DMS 273 treated with DMSO at 0.1 percent for 48 hours (cell line): ENCODE data around the gene LLGL2.

Source experiments
- DNase-seq: peaks from one replicate; lab custom pipeline; 2025; lab: John Stamatoyannopoulos, UW

LLGL2 gene

DNA sequence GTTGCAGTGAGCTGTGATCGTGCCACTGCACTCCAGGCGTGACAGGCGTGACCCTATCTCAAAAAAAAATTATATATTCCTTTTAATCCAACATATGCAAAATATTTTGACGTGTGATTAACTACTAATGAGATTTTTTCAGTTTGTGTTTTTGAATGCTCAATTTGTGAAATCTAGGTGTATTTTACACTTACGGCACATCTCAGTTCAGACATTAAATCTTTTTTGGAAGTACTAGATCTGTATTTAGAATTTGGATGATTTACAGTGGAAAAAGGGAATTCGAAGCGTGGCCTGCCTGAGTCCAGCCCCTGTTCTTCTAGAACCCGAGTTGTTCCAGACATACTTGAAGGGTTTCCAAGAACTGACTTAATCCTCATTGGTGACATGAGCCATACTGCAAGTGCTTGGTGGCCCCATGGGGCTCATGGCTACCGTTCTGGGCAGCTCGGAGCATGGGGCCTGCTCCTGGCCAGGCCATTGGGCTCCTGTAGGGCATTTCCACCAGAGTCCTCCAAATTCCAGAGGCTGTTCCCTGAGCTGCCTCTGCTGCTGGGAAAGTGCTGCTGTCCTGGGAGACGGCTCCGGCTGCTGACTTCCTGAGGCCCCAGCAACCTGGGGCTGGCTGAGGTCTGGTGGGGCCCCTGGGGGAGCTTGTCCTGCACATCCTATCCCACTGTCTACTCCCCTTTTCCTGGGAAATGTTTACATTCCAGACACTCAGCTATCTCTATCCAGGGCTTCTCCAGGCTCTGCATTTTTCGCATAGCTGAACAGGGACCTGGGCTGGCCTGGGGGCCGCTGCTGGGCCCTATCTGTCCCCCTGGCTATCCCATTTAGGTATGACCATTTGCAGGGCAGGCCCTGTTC, 27.2 kb downstream of the LLGL2 start:
- no peak for DNase-seq

DNA sequence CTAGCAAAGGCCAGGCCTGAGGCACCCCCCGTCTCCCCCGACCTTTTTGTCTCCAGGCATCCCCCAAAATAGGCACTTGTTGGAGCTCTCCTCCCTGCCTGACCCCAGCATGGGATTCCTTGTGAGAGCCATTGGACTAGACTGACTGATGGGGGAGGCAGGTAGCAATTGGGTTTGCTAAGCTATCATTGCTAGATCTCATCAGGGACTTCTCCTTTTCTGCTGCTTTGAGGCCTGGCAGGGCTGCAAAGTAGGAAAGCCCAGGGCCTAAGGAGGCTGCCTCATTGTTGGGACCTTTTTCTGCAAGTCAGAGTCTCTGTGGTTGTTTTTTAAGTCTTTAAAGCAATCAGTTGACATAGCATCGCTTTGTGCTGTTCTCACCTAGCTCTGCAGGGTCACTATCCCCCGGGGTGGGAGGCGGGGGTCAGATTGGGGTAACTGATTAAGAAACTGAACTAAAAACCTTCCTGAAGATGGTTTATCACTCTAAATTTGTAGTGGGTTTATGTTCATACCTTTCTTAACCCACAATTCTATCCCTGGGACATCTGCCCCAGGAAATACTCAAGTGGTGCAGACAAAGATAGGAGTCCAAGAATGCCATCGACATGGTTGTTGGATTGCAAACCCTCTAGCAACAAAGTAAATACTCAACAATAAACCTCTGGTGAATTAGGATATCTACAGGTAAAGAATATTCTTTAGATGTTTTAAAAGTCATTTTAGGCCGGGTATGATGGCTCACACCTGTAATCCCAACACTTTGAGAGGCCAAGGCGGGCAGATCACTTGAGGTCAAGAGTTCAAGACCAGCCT, 28.0 kb downstream of the LLGL2 start:
- no peak for DNase-seq

DNA sequence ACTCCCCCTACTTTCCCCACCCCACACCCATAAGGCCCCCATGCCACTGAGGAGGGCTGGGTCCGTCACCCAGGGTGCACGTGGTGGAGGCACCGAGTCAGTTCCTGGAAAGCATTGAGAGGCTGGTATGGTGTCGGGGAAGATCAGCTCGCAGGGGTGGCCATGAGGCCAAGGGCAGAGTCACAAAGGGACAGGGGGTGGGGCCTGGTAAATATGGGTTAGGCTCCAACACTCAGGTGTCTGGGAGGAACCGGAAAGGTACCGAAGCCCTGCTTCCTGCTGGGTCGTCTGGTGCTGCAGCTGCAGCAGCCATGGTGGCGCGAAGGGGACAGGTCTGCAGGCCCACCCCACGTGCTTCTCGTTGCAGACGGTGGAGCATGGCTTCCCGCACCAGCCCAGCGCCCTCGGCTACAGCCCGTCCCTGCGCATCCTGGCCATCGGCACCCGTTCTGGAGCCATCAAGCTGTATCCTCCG, 30.2 kb downstream of the LLGL2 start:
- DNase-seq, result no peak

DNA sequence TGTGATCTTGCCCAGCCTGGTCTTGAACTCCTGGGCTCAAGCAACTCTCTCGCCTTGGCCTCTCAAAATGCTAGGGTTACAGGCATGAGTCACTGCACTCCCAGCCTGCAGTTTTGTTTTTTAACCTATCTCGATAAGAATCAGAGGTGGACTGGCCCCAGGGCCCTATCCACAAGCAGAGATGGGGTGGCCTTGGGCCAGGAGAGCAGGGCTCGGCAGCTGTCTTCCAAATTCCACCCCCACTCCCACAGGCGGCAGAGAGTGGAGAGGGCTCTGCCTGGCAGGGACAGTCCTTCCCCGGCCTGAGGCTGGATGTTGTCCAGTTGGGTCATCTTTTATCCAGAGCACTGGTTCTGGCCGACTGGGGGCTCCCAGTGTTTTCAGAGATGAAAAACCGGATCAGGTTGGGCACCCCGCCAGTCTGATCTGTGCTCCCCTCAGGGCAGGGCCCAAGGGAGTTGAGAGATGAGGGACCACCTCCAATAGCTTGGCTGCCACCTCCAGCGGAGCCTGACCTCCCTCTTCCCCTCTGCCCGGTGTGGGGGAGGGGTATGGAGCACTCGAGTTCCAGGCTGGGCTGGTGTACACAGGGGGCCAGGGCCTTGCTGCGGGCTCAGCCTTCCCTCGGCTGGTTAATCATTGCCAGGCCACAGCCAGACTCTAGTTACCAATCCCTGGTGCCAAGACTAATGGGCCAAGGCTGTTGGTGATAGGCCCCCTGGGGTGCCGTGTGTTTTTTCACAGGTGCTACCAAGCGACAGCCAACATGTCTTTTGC, 31.8 kb downstream of the LLGL2 start:
- DNase-seq, result peak; percentile 79

DNA sequence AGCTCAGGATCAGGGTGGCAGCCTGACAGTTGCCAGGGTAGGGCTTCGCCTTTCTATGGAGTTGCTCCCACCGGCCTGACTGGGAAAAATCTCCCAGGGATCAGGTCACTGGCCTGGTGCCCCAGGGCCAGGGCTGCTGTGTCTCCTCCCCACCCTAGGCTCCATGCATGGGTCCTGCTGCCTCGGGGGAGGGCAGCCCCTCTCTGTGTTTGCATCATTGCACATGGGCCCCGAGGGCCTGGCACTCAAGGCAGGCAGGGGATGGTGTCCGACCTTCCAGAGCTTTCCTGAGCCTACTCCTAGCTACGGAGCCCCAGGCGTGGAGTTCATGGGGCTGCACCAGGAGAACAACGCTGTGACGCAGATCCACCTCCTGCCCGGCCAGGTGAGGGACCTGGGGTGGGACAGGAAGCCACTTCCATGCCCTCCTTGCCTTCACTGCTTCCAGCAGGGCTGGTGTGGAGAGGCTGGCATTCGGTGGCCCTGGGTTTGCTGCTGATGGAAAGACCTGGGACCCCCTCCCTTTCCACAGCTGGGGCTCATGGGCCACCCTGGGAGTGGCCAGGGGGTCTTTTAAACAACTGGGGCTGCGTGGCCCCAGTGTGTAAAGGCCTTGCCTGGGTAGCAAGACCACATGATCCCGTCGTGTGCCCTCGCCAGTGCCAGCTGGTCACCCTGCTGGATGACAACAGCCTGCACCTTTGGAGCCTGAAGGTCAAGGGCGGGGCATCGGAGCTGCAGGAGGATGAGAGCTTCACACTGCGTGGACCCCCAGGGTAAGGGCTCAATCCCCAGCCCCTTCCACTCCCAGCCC, 32.6 kb downstream of the LLGL2 start:
- DNase-seq, result no peak

DNA sequence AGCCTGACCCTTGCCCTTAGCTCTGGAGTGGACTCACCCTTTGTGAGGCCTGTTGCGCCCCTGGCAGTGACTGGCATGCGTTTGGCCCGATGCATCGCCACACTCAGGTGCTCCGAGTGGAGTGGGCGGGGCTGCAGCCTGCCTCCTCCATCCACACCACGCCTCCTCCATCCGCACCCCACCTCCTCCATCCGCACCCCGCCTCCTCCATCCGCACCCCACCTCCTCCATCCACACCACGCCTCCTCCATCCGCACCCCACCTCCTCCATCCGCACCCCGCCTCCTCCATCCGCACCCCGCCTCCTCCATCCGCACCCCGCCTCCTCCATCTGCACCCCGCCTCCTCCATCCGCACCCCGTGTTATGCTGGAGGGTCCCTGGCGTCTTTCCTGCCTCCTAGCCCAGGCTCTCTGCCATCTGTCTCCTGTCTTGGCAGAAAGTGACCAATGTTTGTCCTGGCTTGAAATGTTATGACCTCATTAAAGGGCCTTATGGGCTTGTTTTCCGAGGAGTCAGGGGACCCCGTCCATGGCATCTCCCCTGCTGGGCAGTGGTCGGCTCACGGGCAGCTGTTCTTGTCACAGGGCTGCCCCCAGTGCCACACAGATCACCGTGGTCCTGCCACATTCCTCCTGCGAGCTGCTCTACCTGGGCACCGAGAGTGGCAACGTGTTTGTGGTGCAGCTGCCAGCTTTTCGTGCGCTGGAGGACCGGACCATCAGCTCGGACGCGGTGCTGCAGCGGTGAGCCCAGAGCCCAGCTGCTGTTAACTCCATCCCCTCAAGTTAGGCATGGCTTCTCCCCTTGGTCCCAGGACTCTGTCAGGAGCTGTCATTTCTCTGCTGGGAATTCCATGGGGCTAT, 33.4 kb downstream of the LLGL2 start:
- no peak for DNase-seq

DNA sequence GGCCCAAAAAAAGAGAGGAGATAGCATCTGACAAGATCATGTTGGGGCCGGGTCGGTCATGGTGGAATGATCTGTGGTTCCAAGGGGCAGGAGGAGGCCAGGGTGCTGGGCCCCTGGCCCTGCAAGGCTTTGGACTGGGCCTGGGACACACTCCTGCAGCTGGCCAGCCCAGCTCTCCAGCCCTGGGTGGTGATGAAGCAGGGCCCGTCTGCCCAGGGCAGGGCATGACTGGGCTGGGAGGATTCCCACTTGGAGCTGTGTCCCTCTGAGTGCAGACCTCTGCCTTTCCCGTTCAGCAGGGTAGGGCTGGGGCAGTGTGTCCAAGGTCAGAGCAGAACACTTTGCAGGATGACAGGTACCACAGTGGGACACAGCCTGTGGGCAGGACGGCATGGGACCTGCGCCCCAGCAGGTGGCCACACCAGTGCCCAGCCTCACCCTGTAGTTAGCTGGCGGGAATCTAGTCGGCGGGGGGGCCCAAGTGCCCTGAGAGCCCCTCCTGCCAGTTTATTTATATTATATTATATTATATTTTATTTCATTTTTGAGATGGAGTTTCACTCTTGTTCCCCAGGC, 34.5 kb downstream of the LLGL2 start:
- no peak for DNase-seq

DNA sequence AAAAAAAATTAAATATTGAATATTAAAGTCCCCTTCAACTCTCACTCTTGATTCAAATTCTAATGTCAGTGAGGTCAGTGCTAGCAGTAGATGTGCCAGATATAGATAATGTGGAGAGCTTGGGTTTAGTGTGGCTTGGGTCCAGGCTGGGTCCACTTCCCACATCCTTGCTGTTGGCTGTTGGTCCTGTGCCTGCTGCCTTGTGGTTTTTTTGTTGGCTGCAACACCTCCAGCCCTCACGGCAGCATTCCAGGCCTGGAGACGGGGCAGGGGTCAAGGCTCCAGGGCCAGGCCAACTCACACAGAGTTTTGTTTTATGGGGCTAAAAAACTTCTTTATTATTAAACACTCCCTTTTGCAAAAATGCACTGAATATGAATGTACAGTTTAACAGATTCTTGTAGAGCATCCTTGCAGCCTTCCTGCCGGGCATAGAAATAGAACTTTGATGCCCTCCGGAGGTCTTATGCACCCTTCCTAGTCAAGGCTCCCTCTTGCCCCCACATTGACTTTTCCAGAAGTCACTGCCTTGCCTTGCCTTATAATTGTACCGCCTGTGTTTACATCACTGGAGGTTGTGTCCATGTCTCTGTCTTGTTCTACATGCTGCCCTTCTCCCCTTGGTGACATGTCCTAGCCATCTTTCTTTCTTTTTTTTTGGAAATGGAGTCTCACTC, 36.6 kb downstream of the LLGL2 start:
- no peak for DNase-seq

DNA sequence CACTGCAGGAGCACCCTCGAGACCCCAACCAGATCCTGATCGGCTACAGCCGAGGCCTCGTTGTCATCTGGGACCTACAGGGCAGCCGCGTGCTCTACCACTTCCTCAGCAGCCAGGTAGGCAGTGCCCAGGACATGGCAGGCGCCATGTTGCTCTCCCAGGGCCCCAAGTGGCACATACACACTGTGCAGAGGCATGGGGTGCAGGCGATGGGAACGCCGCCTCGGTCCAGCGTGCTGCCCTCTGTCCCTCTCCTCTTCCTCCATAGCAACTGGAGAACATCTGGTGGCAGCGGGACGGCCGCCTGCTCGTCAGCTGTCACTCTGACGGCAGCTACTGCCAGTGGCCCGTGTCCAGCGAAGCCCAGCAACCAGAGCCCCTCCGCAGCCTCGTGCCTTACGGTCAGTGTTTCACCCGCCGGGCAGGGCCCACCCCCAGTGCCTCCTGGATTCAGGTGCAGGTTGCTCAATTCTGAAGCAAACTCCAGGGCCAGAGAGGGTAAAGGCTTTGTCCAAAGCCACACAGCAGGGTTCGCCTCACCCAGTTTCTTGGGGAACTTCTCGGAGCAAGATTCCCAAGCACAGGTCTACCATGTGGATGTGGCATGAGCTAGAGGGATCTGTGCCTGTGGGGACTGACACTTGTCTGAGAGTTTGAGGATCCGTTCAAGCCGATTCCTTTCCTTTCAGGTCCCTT, 37.7 kb downstream of the LLGL2 start:
- DNase-seq, result no peak

DNA sequence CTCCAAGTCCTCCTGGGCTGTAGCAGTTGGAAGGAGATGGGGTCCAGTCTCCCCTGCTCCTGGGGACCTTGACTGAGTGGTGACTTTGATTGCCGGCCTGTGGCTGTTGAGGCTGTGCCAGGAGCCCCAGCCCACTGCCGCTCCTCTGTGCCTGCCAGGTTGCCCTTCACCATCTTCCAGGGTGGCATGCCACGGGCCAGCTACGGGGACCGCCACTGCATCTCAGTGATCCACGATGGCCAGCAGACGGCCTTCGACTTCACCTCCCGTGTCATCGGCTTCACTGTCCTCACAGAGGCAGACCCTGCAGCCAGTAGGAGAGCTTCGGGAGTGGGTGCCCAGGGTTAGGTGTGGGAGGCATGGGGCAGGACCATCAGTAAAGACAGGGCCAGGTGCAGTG, 38.7 kb downstream of the LLGL2 start:
- DNase-seq, result no peak

DNA sequence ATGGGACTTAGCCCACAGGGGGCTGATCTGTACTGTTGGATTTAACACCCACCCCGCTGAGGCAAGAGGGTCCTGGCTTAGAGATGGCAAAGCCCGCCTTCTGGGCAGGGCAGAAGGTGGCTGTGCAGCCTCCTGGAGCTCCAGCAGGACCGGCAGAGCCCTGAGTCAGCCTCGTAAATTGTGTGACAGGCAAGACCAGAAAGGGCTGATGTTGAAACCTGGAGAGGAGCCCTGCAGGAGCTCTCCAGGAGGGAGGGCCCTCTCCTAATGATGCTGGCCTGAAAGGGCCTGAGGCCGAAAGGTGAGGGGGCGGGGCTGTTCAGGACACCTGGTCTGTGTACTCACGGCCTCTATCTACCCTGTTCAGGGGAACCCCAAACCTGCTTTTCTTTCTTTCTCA, 39.6 kb downstream of the LLGL2 start:
- no peak for DNase-seq

DNA sequence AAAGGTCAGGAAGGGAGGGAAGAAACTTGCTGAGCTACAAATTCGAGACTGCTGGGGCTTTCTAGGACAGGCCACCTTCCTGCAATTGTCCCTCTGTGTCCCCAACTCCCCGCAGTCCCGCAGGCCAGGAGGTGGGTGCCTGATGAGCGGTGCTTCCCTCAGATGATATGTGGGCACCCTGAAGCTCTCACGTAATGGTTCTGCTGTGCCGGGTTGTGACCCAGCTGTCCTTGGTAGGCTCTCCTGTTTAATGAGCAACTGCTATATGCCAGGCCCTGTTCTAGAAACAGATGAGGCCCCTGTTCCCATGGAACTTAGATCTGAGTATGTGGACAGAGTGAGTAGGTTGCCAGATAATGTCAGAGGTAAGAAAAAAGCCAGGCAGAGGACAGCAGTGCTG, 40.1 kb downstream of the LLGL2 start:
- DNase-seq, result no peak

DNA sequence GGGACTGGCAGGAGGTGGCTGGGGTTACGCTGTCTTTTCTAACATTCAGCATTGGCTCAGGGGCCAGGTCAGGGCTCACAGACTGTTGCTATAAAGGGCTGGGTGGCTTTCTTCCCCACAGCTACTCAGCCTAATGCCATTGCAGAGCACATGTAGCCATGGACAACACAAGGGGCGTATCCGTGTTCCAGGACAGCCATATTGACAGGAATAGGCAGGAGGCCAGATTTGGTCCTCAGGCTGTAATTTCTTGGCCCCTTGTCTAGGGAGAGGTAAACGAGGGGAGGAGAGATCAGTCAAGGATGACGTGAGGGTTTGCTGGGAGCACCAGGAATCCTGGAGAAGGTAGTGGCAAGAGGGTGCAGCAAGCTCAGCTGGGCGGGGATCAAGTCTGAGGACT, 40.9 kb downstream of the LLGL2 start:
- no peak for DNase-seq

DNA sequence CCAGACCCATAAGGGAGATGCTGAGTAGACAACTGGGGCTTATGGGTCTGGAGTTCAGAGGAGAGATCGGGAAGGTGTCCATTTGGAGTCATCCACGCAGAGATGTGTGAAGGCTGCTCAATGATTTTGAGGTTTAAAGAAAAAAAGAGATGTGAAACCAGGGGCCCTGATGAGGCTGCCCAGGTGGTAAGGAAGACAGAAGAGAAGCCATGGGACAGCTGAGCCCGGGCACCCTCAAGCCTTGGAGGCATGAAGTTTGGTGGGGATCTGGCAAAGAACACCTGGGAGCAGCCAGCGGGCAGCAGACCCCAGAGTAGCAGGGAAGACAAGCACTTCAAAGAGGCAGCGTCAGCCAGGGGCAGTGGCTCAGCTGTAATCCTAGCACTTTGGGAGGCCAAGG, 41.3 kb downstream of the LLGL2 start:
- DNase-seq, result no peak

DNA sequence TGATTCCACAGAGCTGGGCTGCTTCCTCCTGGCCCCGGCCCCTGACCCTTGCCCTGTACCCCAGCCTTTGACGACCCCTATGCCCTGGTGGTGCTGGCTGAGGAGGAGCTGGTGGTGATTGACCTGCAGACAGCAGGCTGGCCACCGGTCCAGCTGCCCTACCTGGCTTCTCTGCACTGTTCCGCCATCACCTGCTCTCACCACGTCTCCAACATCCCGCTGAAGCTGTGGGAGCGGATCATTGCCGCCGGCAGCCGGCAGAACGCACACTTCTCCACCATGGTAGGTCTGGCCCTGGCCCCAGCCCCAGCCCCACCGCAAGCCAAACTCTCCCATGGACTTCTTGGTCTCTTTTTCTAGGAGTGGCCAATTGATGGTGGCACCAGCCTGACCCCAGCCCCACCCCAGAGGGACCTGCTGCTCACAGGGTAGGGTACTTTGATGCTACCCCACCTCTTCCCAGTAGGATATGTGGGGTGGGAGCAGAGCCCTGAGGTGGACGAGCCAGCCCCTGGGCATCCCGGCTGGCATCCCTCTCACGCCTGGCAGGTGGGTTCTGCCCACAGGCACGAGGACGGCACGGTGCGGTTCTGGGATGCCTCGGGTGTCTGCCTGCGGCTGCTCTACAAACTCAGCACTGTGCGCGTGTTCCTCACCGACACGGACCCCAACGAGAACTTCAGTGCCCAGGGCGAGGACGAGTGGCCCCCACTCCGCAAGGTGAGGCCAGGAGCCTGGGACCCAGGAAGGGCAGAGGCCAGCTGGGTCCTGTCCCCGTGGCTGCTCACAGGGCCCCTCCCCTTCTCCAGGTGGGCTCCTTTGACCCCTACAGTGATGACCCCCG, 43.1 kb downstream of the LLGL2 start:
- DNase-seq, result no peak

DNA sequence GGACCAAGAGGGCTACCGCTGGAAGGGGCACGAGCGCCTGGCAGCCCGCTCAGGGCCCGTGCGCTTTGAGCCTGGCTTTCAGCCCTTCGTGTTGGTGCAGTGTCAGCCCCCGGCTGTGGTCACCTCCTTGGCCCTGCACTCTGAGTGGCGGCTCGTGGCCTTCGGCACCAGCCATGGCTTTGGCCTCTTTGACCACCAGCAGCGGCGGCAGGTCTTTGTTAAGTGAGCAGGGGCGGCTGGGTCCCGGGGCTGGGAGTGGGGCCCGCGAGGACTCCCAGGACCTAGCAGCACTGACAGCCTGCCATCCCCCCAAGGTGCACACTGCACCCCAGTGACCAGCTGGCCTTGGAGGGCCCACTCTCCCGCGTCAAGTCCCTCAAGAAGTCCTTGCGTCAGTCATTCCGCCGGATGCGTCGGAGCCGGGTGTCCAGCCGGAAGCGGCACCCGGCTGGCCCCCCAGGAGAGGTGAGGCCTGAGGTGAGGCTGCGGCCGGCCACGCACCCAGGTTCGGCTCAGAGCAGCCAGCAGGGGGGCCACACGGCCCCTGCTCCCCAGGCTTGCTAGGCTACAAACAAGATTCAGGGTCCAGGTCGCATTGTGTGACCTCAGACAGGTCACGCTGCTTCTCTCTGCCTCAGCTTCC, 44.7 kb downstream of the LLGL2 start:
- no peak for DNase-seq

DNA sequence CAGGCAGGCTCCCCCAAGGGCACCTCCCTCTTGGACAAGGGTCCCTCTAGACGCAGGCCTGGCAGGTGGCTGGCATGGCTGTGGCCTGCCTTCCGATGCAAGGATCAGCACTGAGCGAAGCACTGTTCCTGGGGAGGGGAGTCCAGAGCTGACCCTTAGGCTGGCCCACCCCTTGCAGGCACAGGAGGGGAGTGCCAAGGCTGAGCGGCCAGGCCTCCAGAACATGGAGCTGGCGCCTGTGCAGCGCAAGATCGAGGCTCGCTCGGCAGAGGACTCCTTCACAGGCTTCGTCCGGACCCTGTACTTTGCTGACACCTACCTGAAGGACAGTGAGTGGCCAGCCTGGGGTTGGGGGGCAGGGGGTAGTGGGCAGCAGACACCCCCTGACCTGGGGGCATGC, 45.3 kb downstream of the LLGL2 start:
- DNase-seq, result no peak
